Stomach smooth muscle (tissue), 2 donors: ENCODE measurements around the gene NR6A1.

Experiments
- H3K27ac ChIP-seq: one replicate; pipeline ENCODE4 v1.7.0; 2013; ENCODE audit warnings: mild to moderate bottlenecking, low read length, inconsistent platforms
- H3K27me3 ChIP-seq, 2 donors: one replicate each; pipeline ENCODE4 v1.7.0; 2013; ENCODE audit warnings: low read length in 2 of 2; ENCODE audit not compliant: insufficient read depth in 2 of 2, control insufficient read depth in 1 of 2
- H3K36me3 ChIP-seq, 2 donors: one replicate each; pipeline ENCODE4 v1.7.0; 2013; ENCODE audit warnings: low read length in 2 of 2; ENCODE audit not compliant: control insufficient read depth in 2 of 2, insufficient read depth in 2 of 2
- H3K4me1 ChIP-seq: one replicate; pipeline ENCODE4 v1.7.0; 2013; ENCODE audit warnings: low read length; ENCODE audit not compliant: control insufficient read depth, insufficient read depth
- H3K4me3 ChIP-seq, 2 donors: one replicate each; pipeline ENCODE4 v1.7.0; 2013; ENCODE audit warnings: low read length in 2 of 2
- H3K9ac ChIP-seq, 2 donors: one replicate each; pipeline ENCODE4 v1.7.0; 2013; ENCODE audit warnings: low read length in 2 of 2, mild to moderate bottlenecking in 1 of 2
- H3K9me3 ChIP-seq, 2 donors: one replicate each; pipeline ENCODE4 v1.7.0; 2013; ENCODE audit warnings: low read length in 2 of 2; ENCODE audit not compliant: control insufficient read depth in 2 of 2
- donor health status: healthy.
- donor health status: Pancreatic carcinoma.

The NR6A1 gene

DNA sequence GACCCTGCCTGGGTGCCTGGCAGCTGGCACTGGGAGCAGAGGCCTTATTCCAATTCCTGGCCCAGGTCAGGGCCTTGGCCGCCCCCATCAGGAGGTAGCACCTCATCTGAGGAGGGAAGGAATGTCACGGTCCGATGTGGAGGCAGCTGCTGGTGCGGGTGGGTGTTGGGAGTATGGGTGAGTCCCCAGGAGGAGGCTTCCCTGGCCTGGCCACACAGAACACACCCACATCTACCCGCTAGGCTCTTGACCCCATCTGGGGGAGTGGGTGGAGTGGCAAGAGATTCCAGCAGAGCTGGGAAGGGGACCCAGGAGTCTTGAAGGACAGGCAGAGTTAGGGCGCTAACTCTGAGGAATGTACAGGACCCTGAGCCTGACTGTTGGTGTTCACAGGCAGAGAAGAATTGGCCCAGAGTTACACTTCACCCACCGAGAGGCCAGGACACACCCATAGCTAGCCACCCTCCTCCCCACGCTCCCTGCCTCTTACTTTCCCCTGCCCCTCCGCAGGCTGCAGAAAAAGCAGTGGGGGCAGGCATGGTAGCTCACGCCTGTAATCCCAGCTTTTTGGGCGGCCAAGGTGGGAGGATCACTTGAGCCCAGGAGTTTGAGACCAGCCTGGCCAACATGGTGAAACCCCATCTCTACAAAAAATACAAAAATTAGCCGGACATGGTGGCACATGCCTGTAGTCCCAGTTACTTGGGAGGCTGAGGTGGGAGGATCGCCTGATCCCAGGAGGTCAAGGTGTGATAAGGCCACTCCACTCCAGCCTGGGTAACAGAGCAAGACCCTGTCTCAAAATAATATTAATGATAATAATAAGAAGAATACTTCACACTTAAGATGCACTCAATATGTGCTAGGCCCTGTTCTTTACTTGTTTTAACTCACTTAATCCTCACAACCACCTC, 11.8 kb upstream of the NR6A1 start:
- no peak overlapping the region for H3K4me3 ChIP-seq
- H3K27me3 ChIP-seq: no peaks in the 10 kb centered on the region
- H3K36me3 ChIP-seq: peaks cover 0 to 2% of the 10 kb centered on the region in 2 donors
- peak overlapping the region; percentile 24 for H3K27ac ChIP-seq
- peak overlapping the region in 1 of 2 donors; percentile 36 for H3K9ac ChIP-seq
- H3K9me3 ChIP-seq: no peaks in the 10 kb centered on the region
- peaks cover 35% of the 10 kb centered on the region for H3K4me1 ChIP-seq

DNA sequence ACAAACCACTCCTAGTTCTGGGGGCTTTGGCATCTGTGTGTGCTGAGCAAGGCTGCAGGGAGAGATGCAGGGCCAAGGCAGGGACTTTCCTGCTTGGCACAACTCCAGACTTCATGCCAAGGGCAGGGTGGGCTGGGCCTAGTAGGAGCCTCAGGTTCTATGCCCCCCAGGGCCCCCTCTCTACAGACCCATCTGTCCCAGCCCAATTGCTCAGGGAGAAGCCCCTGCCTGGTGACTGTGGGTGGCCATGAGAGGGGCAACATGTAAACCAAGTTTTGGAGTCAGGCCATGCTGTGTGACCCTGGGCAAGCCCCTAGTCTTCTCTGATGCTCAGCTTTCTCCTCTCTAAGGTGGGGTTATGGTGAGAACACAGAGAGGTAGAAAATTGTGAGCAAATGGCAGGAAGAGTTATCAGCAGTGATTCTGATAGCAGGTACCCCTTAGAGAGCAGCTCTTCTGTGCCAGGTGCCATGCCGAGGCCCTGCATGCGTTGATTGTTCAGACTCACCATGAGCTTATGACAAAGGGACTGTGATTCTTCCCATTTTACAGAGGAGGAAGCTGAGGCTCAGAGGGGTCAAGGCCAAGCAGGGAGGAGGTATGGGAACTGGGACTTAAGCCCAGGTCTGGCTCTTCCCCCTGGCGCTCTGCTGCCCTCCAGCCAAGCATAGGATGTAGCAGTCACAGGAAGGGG, 11.0 kb upstream of the NR6A1 start:
- Histone ChIP-seq H3K36me3 (peaks cover 0 to under 1% of the 10 kb centered on the region in 2 donors), H3K27me3 (no peaks in the 10 kb centered on the region), H3K27ac (no peak overlapping the region), H3K4me1 (peaks cover 39% of the 10 kb centered on the region), H3K9me3 (no peaks in the 10 kb centered on the region), H3K4me3 (no peak overlapping the region), H3K9ac (no peak overlapping the region)

DNA sequence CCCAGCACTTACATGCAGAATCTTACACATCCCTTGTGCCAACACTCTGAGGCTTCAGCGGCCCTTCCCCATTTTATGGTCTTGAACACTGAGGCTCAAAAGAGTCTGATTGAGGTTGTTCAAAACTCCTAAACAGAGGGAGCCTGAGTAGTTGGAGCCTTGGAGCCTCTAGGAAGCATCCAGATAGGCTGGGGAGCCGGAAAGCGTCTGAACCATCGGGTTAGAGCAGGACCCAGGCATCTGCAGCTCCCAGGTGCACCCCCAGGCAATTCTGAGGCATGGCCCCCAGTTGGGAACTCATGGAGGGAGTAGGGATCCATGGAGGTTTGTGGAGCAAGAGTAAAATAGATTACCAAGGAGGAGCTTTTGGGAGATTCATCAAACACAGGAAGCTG, 9.6 kb upstream of the NR6A1 start:
- Histone ChIP-seq H3K27ac (peak overlapping the region; percentile 2), H3K27me3 (no peaks in the 10 kb centered on the region), H3K9me3 (no peaks in the 10 kb centered on the region), H3K4me1 (peaks cover 49% of the 10 kb centered on the region), H3K9ac (no peak overlapping the region), H3K4me3 (no peak overlapping the region), H3K36me3 (no peaks in the 10 kb centered on the region)

DNA sequence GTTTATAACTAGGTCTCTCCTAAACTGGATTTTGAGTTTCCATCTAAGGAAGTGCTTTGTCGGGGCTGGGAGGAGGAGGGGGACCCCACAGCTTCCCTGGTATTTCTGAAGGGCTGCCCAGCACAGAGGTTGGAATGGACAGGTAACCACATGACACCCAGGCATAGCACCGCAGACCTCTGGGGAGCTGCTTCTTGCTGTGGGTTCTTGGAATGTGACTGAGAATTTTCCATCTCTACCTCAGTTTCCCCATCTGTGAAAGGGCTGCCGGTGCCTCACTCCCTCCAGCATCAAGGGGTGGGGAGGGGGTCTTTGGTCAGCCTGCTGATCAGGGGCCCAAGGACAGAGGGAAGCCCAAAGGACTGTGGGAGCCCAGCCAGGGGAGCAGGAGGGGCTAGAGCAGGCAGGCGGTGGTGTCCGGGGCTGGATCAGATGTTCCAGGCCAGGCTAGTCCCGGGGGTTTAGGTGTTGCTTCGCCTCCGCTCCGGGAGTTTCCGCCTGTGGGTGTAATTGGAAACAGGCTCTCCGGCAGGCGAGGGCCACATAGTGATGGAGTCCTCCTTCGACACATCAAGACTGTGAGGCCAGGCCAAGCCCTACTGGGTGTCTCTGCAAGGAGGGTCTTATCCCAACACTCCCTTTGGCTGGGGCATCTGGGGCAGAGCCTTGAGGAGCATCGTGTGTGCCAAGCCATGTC, 9.1 kb upstream of the NR6A1 start:
- Histone ChIP-seq H3K9ac (peak overlapping the region; percentile 26 to 55), H3K36me3 (no peaks in the 10 kb centered on the region), H3K27ac (peak overlapping the region; percentile 58), H3K9me3 (no peaks in the 10 kb centered on the region), H3K27me3 (no peaks in the 10 kb centered on the region), H3K4me1 (peaks cover 49% of the 10 kb centered on the region), H3K4me3 (no peak overlapping the region)

DNA sequence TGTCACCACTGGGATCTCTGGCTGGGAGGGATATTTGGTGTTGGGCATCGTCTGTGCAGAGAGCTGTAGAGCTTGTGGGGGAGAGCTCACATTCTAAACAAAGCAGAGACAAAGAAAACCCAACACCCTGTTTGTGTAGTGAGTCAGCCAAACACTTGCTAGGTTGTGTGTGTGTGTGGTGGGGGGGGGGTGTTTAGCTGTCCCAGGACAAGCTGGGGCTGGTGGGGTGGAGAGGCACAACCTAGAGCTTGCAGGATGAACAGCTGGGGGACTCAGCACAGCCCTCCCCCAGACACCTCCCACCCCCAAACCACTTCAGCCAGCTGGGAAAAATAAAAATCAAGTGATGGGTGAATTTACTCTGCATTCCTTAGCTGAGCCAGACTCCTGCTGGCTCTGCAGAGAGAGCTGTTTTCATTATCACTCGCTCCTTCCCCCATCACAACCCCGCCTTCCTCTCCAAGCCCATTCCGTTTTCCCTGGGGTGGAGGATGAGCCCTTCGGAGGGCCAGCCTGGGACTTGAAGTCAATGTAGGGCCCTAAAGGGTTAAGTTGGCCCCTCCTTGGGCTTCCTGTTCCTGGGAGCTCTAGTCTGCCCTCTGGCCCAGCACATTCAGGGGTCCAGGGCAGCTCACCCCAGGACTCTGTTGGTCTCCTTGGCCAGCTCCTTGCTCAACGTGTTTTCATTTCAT, 8.4 kb upstream of the NR6A1 start:
- Histone ChIP-seq H3K27me3 (no peaks in the 10 kb centered on the region), H3K4me1 (peaks cover 49% of the 10 kb centered on the region), H3K4me3 (peak overlapping the region in 1 of 2 donors; percentile 63), H3K27ac (peak overlapping the region; percentile 58), H3K9me3 (no peaks in the 10 kb centered on the region), H3K9ac (peak overlapping the region; percentile 26 to 55), H3K36me3 (no peaks in the 10 kb centered on the region)

DNA sequence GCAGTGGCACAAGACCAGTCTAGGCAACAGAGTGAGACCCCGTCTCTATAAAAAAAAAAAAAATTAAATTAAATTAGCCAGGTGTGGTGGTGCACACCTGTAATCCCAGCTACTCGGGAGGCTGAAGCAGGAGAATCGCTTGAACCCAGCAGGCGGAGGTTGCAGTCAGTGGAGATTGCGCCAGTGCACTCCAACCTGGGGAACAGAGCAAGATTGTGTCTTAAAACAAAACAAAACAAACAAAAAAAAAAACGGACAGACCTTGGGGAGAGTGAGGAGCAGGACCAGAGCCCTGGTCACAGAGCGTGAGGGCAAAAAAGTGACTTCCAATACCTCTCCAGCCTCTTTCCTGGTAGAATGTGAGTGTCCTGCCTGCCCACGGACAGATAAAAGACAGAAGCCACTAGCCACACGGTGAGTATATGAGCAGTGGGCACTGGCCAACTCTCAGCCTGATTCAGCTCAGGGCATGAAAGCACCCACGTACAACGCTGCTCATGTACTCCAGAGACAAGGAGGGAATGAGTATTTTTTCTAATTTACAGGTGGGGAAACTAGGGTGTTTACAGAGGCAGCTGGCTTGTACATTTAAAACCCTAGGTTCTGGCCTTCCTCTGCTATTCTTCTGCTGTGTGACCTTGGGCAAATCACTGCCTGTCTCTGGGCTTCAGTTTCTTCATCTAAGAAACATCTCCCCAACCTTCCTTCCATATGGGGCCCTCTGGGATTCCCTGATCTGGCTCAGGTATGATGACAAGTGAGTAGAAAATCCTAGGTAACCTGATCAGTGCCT, 7.7 kb upstream of the NR6A1 start:
- Histone ChIP-seq H3K4me3 (peak overlapping the region in 1 of 2 donors; percentile 63), H3K36me3 (no peaks in the 10 kb centered on the region), H3K9me3 (no peaks in the 10 kb centered on the region), H3K4me1 (peaks cover 49% of the 10 kb centered on the region), H3K9ac (peak overlapping the region in 1 of 2 donors; percentile 36), H3K27me3 (no peaks in the 10 kb centered on the region), H3K27ac (peak overlapping the region; percentile 58)

DNA sequence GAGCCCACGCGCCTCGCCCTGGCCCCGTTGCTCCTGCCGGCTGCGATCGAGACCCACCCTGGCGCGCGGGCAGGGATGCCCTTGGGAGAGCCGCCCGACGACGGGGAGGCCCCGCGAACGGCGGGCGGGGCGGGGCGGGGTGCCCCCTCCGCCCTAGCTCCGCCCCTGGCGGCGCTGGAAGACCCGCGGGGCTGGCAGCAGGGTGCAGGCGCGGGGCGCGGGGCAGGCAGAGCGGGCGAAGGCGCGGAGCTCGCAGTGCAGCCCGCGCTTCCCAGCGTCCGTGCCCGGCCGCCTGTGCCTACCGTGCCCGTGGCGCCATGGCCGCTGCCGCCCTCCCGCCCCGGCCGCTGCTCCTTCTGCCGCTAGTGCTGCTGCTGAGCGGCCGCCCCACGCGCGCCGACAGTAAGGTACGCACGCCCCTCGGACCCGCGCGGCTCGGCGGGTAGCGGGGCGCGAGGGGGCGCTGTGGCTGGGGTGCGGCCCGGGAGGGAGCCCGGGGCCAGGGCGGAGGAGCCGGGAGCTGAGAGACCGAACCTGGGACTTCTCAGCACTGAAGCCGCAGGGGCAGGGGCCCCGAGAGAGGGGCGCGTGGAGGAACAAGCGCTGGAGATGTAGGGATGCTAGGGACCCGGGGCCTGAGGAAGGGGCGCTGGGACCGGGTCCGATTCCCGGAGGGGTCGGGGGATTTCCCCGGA, 6.0 kb upstream of the NR6A1 start, which contains the start of gene OLFML2A:
OLFML2A (plus strand) TSS at position 180 of the 695 bp plus-strand sequence; CDS start at position 318, 138 bp downstream.
- Histone ChIP-seq H3K27me3 (no peaks in the 10 kb centered on the region), H3K27ac (no peak within 1 kb of the TSS), H3K36me3 (no peaks in the 10 kb centered on the region), H3K4me1 (peaks cover 46% of the 10 kb centered on the region), H3K9ac (peak within 1 kb of the TSS; percentile 30 to 47), H3K4me3 (peak within 1 kb of the TSS; percentile 67 to 75), H3K9me3 (no peaks in the 10 kb centered on the region)

DNA sequence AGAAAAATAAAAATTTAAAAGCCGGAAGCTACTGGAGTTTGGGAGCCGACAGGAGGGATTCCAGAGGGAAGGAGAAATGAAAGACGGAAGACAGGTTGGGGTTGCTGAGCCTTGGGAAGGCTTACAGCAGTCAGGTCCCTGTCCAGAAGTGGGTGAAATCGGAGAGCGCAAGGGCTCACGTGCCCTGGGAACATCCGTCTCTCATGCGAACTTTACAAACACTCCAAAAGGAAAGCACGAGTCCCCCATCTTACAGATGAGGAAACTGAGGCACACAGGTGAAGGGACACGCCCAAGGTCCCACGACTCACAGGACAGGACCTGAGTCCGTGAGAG, 5.5 kb upstream of the NR6A1 start:
- no peaks in the 10 kb centered on the region for H3K36me3 ChIP-seq
- H3K9me3 ChIP-seq: no peaks in the 10 kb centered on the region
- no peak overlapping the region for H3K27ac ChIP-seq
- peak overlapping the region; percentile 67 to 75 for H3K4me3 ChIP-seq
- H3K9ac ChIP-seq: peak overlapping the region; percentile 30 to 42
- H3K27me3 ChIP-seq: no peaks in the 10 kb centered on the region
- peaks cover 48% of the 10 kb centered on the region for H3K4me1 ChIP-seq

DNA sequence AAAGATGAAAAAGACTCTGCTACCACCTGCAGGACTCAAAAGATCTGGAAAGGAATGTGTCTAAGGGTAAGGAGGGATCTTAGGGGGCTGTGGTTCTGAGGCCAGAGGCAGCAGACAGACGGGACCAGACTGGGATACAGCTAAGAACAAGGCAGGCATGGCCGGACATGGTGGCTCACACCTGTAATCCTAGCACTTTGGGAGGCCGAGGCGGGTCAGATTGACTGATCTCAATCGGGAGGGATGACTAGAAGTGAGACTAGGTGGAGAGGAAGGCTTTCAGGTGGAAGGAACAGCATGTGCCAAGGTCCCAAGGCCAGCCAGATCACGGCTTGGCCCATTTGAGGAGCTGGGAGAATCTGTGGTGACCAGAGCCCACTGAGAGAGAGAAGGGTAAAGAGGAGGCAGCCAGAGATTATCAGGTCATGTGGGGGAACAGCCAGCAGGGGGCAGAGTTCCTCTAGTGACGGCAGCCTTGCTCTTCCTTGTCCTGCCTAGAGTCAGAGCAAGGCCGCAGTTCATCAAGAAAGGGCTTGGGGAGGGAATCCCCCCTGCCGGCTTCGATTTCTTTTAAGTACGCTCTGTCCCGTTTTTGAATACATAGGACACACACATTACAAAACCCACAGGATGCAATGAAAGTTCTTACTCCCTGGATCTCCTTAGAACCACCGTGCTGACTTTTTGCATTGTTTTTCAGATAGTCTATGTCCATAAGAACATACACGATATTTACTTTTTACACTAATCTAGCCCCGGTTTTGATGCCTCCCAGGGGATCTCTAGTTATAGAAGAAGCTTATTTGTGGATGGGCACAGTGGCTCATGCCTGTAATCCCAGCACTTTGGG, 3.2 kb upstream of the NR6A1 start:
- no peak overlapping the region for H3K27ac ChIP-seq
- no peaks in the 10 kb centered on the region for H3K36me3 ChIP-seq
- H3K4me1 ChIP-seq: peaks cover 31% of the 10 kb centered on the region
- H3K9me3 ChIP-seq: no peaks in the 10 kb centered on the region
- no peak overlapping the region for H3K9ac ChIP-seq
- H3K4me3 ChIP-seq: no peak overlapping the region
- peaks cover 6 to 14% of the 10 kb centered on the region in 2 donors for H3K27me3 ChIP-seq
